Thoracic aorta (tissue), 2 donors: ENCODE results near the gene TNPO3. TPM values are rescaled to one million over a fixed set of nuclear protein-coding genes. Genes with fewer than 3 reads are reported as not detected.

Experiments used
- ATAC-seq: fragments of 150-250 bp; one replicate; pipeline ENCODE4 v1.8.0; 2017; ENCODE audit warnings: low read depth; ENCODE audit not compliant: insufficient number of reproducible peaks, low FRiP score
- DNase-seq: peaks from one replicate; pipeline ENCODE4 v3.0.0-alpha.2; 2020; ENCODE audit warnings: low spot score
- H3K27ac ChIP-seq, 2 donors: fragments of 200-600 bp; sonication (generic); 1 replicate in 1 of 2; 2 replicates in 1 of 2; pipeline ENCODE4 v1.5.1; 2016; ENCODE audit warnings: mild to moderate bottlenecking in 2 of 2, moderate library complexity in 2 of 2
- H3K27me3 ChIP-seq: fragments of 200-600 bp; sonication (generic); replicated peaks from 2 replicates; pipeline ENCODE4 v1.6.0; 2016; ENCODE audit warnings: mild to moderate bottlenecking; ENCODE audit not compliant: insufficient read depth
- H3K36me3 ChIP-seq: fragments of 200-600 bp; sonication (generic); one replicate; pipeline ENCODE4 v1.5.1; 2016
- H3K4me1 ChIP-seq, 2 donors: fragments of 200-600 bp; sonication (generic); 1 replicate in 1 of 2; 2 replicates in 1 of 2; pipeline versions ENCODE4 v1.5.1 to v1.6.0; 2016; ENCODE audit warnings: low read depth in 2 of 2, mild to moderate bottlenecking in 1 of 2; ENCODE audit not compliant: control insufficient read depth in 1 of 2
- H3K4me3 ChIP-seq: fragments of 200-600 bp; sonication (generic); 2 replicates; pipeline ENCODE4 v1.5.1; 2016; ENCODE audit warnings: mild to moderate bottlenecking
- H3K9me3 ChIP-seq: fragments of 200-600 bp; sonication (generic); 2 replicates; pipeline ENCODE4 v1.5.1; 2016
- CTCF ChIP-seq: fragments of 200-600 bp; sonication (generic); IDR thresholded peaks from one replicate; pipeline ENCODE4 v1.5.1; 2019; ENCODE audit warnings: antibody characterized with exemption
- total RNA-seq, 2 donors: library from RNA; depleted of rRNA; stranded (reverse); fragments of >200 nt; gene quantifications; one replicate each; pipeline versions ENCODE4 v1.1.0 to v1.2.3, GENCODE V29; 2016

Gene TNPO3
- total RNA-seq, 2 donors from 2014 or later = 28.6 to 29.5 TPM

- no peak for TF ChIP-seq CTCF
- no peak overlapping the region for H3K4me3 ChIP-seq
- no peaks in the 10 kb centered on the region for H3K27me3 ChIP-seq
- no peaks in the 10 kb centered on the region for H3K36me3 ChIP-seq
- no peak for DNase-seq
- no peaks in the 10 kb centered on the region for H3K4me1 ChIP-seq
- ATAC-seq = no peak
- no peak overlapping the region for H3K27ac ChIP-seq
- H3K9me3 ChIP-seq = no peaks in the 10 kb centered on the region
Observed at GRCh38 chr7:129076886-129077285, 22.0 kb upstream of the TNPO3 start.

DNA sequence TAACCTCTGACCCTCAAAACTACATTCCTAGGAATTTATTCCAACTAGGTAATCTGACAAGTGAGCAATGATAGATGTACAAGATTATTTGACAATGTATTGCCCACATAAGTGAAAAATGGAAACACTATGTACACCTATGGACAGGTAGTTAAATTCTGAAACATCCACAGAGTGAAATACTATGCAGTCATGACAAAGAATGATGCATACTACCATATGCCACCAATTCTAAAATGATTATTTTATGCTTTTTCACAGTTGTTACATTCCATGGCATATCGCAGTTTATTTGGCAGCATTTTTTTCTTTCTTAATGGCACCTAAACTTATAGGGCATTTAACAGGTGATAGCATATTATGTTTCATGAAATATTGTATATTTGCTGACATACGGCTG lies 20.1 kb upstream of the TNPO3 start:
- no peak for TF ChIP-seq CTCF
- H3K27me3 ChIP-seq = no peaks in the 10 kb centered on the region
- ATAC-seq = no peak
- H3K4me3 ChIP-seq = no peak overlapping the region
- H3K36me3 ChIP-seq = no peaks in the 10 kb centered on the region
- no peak for DNase-seq
- no peak overlapping the region for H3K27ac ChIP-seq
- no peaks in the 10 kb centered on the region for H3K9me3 ChIP-seq
- no peaks in the 10 kb centered on the region for H3K4me1 ChIP-seq

DNA sequence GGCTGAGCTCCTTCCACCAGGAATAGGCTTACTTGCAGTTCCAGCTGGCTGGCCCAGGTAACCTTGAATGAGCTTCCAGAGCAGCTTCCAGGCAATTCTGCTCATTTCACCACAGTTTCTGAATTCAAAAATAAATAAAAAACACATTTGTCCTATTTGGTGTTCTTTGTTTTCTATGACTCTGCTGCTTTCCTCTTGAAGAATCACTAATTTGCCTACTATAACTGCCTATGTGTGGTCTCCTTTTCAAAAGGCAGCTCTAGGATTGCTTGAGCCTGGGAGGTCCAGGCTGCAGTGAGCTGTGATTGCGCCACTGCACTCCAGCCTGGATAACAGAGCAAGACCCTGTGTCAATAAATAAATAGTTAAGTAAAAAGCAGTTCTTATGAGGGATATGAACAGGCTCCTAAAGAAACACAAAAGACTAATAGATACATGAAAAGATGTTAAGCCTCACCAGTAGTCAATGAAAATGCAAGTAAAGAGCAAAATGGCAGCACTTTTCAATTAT lies 19.5 kb upstream of the TNPO3 start:
- no peak for ATAC-seq
- no peak for TF ChIP-seq CTCF
- H3K9me3 ChIP-seq = no peaks in the 10 kb centered on the region

DNA sequence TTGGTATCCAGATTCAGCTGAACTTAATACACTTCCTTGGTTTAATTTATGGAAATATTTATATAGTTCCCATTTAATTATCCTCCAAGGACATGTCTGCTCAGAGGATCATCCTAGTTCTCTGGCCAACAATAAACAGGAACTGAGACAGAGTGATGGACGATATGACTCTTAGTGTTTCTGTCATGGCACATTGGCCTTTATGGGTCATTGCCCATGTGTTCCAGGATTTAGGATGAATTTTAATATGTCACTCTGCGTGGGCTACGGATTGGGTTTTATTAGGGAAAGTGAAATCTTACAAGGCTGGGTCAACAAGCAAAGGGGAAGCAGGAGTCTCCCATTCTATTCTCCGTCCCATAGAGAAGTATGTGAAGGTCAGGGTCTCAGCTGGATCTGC lies 18.8 kb upstream of the TNPO3 start:
- ATAC-seq (no peak), DNase-seq (no peak)
- no peaks in the 10 kb centered on the region for H3K9me3 ChIP-seq
- no peaks in the 10 kb centered on the region for H3K27me3 ChIP-seq
- H3K4me3 ChIP-seq = no peak overlapping the region
- no peak for TF ChIP-seq CTCF
- H3K36me3 ChIP-seq = no peaks in the 10 kb centered on the region
- no peaks in the 10 kb centered on the region for H3K4me1 ChIP-seq
- no peak overlapping the region for H3K27ac ChIP-seq

More for the DNA sequence above, 19.5 kb upstream of the TNPO3 start:
- no peak for DNase-seq
- Histone ChIP-seq H3K4me1 (no peaks in the 10 kb centered on the region), H3K4me3 (no peak overlapping the region), H3K27me3 (no peaks in the 10 kb centered on the region), H3K36me3 (no peaks in the 10 kb centered on the region), H3K27ac (no peak overlapping the region)

DNA sequence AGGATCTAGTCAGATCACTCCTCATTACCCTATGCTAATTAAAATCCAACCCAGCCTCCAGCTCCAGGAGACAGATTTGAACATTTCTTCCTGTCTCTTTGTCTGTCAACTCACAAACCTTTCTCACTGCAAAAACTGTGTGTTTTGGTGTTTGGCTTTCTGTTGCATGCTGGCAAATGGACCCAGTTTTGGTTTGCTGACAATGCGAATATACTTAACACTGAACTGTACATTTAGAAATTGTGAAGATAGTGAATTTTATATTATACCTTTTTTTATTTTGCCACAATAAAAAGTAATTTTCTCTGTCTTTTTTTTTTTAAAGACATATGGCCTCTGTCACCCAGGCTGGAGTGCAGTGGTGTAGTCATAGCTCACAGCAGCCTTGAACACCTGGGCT lies 18.3 kb upstream of the TNPO3 start:
- no peak for DNase-seq
- Histone ChIP-seq H3K4me3 (no peak overlapping the region), H3K9me3 (no peaks in the 10 kb centered on the region), H3K27ac (no peak overlapping the region), H3K36me3 (no peaks in the 10 kb centered on the region), H3K27me3 (no peaks in the 10 kb centered on the region), H3K4me1 (no peaks in the 10 kb centered on the region)
- ATAC-seq = no peak
- no peak for TF ChIP-seq CTCF
